Measurements from ENCODE around the gene THADA.

GRCh38 chr2:43642363-43642762 lies 46.5 kb upstream of the THADA start:
- TF ChIP-seq POLR2AphosphoS5 (IDR thresholded peaks at IDR 0.05; ENCODE audit: low read depth) (no peak), REST (IDR thresholded peaks at IDR 0.05; ENCODE audit: insufficient replicate concordance, low read depth) (no peak)
- TF ChIP-seq, protein P1, sequence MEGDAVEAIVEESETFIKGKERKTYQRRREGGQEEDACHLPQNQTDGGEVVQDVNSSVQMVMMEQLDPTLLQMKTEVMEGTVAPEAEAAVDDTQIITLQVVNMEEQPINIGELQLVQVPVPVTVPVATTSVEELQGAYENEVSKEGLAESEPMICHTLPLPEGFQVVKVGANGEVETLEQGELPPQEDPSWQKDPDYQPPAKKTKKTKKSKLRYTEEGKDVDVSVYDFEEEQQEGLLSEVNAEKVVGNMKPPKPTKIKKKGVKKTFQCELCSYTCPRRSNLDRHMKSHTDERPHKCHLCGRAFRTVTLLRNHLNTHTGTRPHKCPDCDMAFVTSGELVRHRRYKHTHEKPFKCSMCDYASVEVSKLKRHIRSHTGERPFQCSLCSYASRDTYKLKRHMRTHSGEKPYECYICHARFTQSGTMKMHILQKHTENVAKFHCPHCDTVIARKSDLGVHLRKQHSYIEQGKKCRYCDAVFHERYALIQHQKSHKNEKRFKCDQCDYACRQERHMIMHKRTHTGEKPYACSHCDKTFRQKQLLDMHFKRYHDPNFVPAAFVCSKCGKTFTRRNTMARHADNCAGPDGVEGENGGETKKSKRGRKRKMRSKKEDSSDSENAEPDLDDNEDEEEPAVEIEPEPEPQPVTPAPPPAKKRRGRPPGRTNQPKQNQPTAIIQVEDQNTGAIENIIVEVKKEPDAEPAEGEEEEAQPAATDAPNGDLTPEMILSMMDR (IDR thresholded peaks at IDR 0.05; ENCODE audit: insufficient read depth, low read length): no peak

Data from HL-60 (cell line).